H9 (cell line): Measurements from ENCODE around the gene MAP1S. TPM values are rescaled to one million over a fixed set of nuclear protein-coding genes. Genes with fewer than 3 reads are reported as not detected.
A peak's percentile ranks its signal among the peaks of the same experiment; 100 is the strongest.

Experiments used
- DNase-seq: peaks from one replicate; pipeline ENCODE4 v3.0.0-alpha.2; 2017
- H2AFZ ChIP-seq: one replicate; pipeline ENCODE4 v1.6.1; 2013; ENCODE audit warnings: mild to moderate bottlenecking, low read length, control low read depth, moderate library complexity
- H2AK5ac ChIP-seq: 2 replicates; pipeline ENCODE4 v1.6.1; 2013; ENCODE audit warnings: low read length, control low read depth, mixed read lengths; ENCODE audit not compliant: insufficient read length
- H2BK120ac ChIP-seq: one replicate; pipeline ENCODE4 v1.6.1; 2013; ENCODE audit warnings: low read depth, mild to moderate bottlenecking, low read length, control low read depth, inconsistent platforms; ENCODE audit not compliant: poor library complexity, severe bottlenecking
- H2BK12ac ChIP-seq: 2 replicates; pipeline ENCODE4 v1.6.1; 2013; ENCODE audit warnings: low read length, control low read depth, mixed read lengths, low read depth; ENCODE audit not compliant: insufficient read length
- H2BK15ac ChIP-seq: 2 replicates; pipeline ENCODE4 v1.6.1; 2013; ENCODE audit warnings: low read depth, low read length, control low read depth
- H2BK20ac ChIP-seq: one replicate; pipeline ENCODE4 v1.6.1; 2013; ENCODE audit warnings: low read depth, mild to moderate bottlenecking, low read length, control low read depth, inconsistent platforms; ENCODE audit not compliant: poor library complexity, severe bottlenecking
- H2BK5ac ChIP-seq: 2 replicates; pipeline ENCODE4 v1.6.1; 2013; ENCODE audit warnings: low read length, control low read depth, mixed read lengths; ENCODE audit not compliant: insufficient read length
- H3K14ac ChIP-seq: 2 replicates; pipeline ENCODE4 v1.6.1; 2013; ENCODE audit warnings: low read length, control low read depth; ENCODE audit not compliant: insufficient read depth
- H3K18ac ChIP-seq: 2 replicates; pipeline ENCODE4 v1.6.1; 2013; ENCODE audit warnings: low read depth, mild to moderate bottlenecking, mixed read lengths, low read length, control low read depth; ENCODE audit not compliant: insufficient read length
- H3K23ac ChIP-seq: 2 replicates; pipeline ENCODE4 v1.6.1; 2013; ENCODE audit warnings: low read length, control low read depth, mixed read lengths, low read depth; ENCODE audit not compliant: insufficient read length
- H3K23me2 ChIP-seq: 2 replicates; pipeline ENCODE4 v1.6.1; 2013; ENCODE audit warnings: low read depth, mild to moderate bottlenecking, mixed read lengths, low read length, control low read depth; ENCODE audit not compliant: insufficient read length, poor library complexity, severe bottlenecking
- H3K27ac ChIP-seq: 2 replicates; pipeline ENCODE4 v1.5.1; 2013; ENCODE audit warnings: low read length, control low read depth, mixed read lengths, low read depth; ENCODE audit not compliant: insufficient read length
- H3K27me3 ChIP-seq: 2 replicates; pipeline ENCODE4 v1.6.1; 2013; ENCODE audit warnings: low read length, control low read depth, inconsistent platforms; ENCODE audit not compliant: insufficient read depth
- H3K4ac ChIP-seq: 2 replicates; pipeline ENCODE4 v1.6.1; 2013; ENCODE audit warnings: low read depth, mild to moderate bottlenecking, control low read depth, inconsistent platforms, low read length, moderate library complexity
- H3K4me1 ChIP-seq: 2 replicates; pipeline ENCODE4 v1.6.1; 2013; ENCODE audit warnings: low read length, control low read depth, inconsistent platforms; ENCODE audit not compliant: insufficient read depth
- H3K4me2 ChIP-seq: 2 replicates; pipeline ENCODE4 v1.6.1; 2013; ENCODE audit warnings: low read length, control low read depth, mixed read lengths; ENCODE audit not compliant: insufficient read length, insufficient read depth
- H3K56ac ChIP-seq: 2 replicates; pipeline ENCODE4 v1.6.1; 2013; ENCODE audit warnings: low read depth, mild to moderate bottlenecking, mixed read lengths, low read length, control low read depth; ENCODE audit not compliant: insufficient read length
- H3K79me1 ChIP-seq: 2 replicates; pipeline ENCODE4 v1.6.1; 2013; ENCODE audit warnings: low read depth, mild to moderate bottlenecking, moderate library complexity, low read length, control low read depth, inconsistent platforms; ENCODE audit not compliant: insufficient read depth, poor library complexity, severe bottlenecking
- H3K79me2 ChIP-seq: 2 replicates; pipeline ENCODE4 v1.6.1; 2013; ENCODE audit warnings: low read length, control low read depth, inconsistent platforms; ENCODE audit not compliant: insufficient read depth
- H3K9ac ChIP-seq: 2 replicates; pipeline ENCODE4 v1.6.1; 2013; ENCODE audit warnings: low read length, control low read depth, mixed read lengths; ENCODE audit not compliant: insufficient read length; ENCODE audit errors: extremely low read depth
- H3K9me3 ChIP-seq: one replicate; pipeline ENCODE4 v1.6.1; 2013; ENCODE audit warnings: low read depth, low read length, inconsistent platforms; ENCODE audit not compliant: control insufficient read depth
- H3T11ph ChIP-seq: one replicate; pipeline ENCODE4 v1.6.1; 2013; ENCODE audit warnings: mild to moderate bottlenecking, low read length, control low read depth, inconsistent platforms
- H4K20me1 ChIP-seq: one replicate; pipeline ENCODE4 v1.6.1; 2013; ENCODE audit not compliant: control insufficient read depth, insufficient read length, insufficient read depth
- H4K5ac ChIP-seq: 2 replicates; pipeline ENCODE4 v1.6.1; 2013; ENCODE audit warnings: low read depth, mild to moderate bottlenecking, mixed read lengths, low read length, control low read depth; ENCODE audit not compliant: insufficient read length
- H4K8ac ChIP-seq: replicated peaks from 2 replicates; pipeline ENCODE4 v1.6.1; 2013; ENCODE audit warnings: low read length, control low read depth, mixed read lengths, low read depth; ENCODE audit not compliant: insufficient read length
- H4K91ac ChIP-seq: 2 replicates; pipeline ENCODE4 v1.6.1; 2013; ENCODE audit warnings: low read depth, mild to moderate bottlenecking, moderate library complexity, mixed read lengths, low read length, control low read depth; ENCODE audit not compliant: insufficient read length
- H3K27ac Mint-ChIP-seq, 3 experiments: 2 replicates in 2 of 3; 3 replicates in 1 of 3; pipeline ENCODE4 v1.8.0; 2020 to 2021; ENCODE audit warnings: mixed read lengths in 3 of 3, mild to moderate bottlenecking in 1 of 3, moderate library complexity in 1 of 3
- H3K27me3 Mint-ChIP-seq: 2 replicates; pipeline ENCODE4 v1.8.0; 2021; ENCODE audit warnings: low read depth, mild to moderate bottlenecking, moderate library complexity, mixed read lengths
- H3K36me3 Mint-ChIP-seq, 3 experiments: 2 replicates in 2 of 3; 3 replicates in 1 of 3; pipeline ENCODE4 v1.8.0; 2020 to 2021; ENCODE audit warnings: low read depth in 3 of 3, mixed read lengths in 3 of 3; ENCODE audit not compliant: insufficient read depth in 1 of 3
- H3K4me1 Mint-ChIP-seq, 2 experiments: 2 replicates each; pipeline ENCODE4 v1.8.0; 2020; ENCODE audit warnings: mixed read lengths in 2 of 2
- H3K4me3 Mint-ChIP-seq, 2 experiments: 2 replicates in 1 of 2; 3 replicates in 1 of 2; pipeline ENCODE4 v1.8.0; 2020 to 2021; ENCODE audit warnings: mild to moderate bottlenecking in 2 of 2, mixed read lengths in 2 of 2, moderate library complexity in 1 of 2
- H3K9me3 Mint-ChIP-seq, 2 experiments: 2 replicates in 1 of 2; 3 replicates in 1 of 2; pipeline ENCODE4 v1.8.0; 2020; ENCODE audit warnings: mild to moderate bottlenecking in 2 of 2, mixed read lengths in 2 of 2, moderate library complexity in 1 of 2
- WGBS: extraction: QIAGEN DNeasy Blood & Tissue Kit; methylation state at CpG from one replicate; pipeline ENCODE4 v1.1.7; 2013; ENCODE audit warnings: missing lambda C conversion rate, low lambda C conversion rate, mixed read lengths; ENCODE audit not compliant: insufficient read length; ENCODE audit errors: extremely low coverage; 5-methylcytosine and 5-hydroxymethylcytosine counted together
- total RNA-seq: library from RNA; stranded (reverse); gene quantifications from 2 replicates; pipeline ENCODE4 v1.2.1, GENCODE V29; 2021
- TF ChIP-seq, protein P1 (sequence below): fragments of 200-600 bp; sonication (generic); conservative IDR thresholded peaks from 3 replicates; pipeline ENCODE4 v1.8.0; 2021; ENCODE audit warnings: antibody characterized with exemption, mild to moderate bottlenecking

Gene MAP1S
- total RNA-seq, 1 experiment from 2014 or later = 160 TPM

DNA sequence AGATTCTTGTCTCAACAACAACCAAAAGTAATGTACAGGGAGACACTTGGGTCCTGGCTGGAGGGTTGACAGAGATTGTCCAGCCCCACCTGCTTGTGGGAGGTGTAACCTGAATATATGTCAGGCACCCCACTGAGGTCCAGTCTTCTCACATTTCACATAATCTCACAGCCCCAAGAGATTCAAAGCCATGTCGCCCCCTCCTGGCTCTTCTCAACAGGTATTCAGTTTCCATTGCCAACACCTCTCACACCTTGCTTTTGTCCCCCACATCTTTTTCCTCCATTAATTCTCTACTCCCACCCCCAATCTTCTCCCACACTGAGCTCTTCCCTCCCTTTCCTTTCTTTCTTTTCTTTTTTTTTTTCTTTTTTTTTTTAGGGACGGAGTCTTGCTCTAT lies 42.3 kb upstream of the MAP1S start:
- H3K9me3 ChIP-seq = no peaks in the 10 kb centered on the region
- H2BK12ac ChIP-seq = no peak overlapping the region
- no peak overlapping the region for H3K14ac ChIP-seq
- H2BK15ac ChIP-seq = no peak overlapping the region
- no CpG with 5 or more reads among the region's 2 CpGs for WGBS
- peaks cover 2% of the 10 kb centered on the region; the same call in 1 of the 2 replicates for H3K4me1 ChIP-seq
- peaks cover 4% of the 10 kb centered on the region for H3K79me1 ChIP-seq
- peaks cover 9% of the 10 kb centered on the region for H3K23me2 ChIP-seq
- no peak overlapping the region for H2BK120ac ChIP-seq
- H3K27me3 ChIP-seq = no peaks in the 10 kb centered on the region
- peaks cover 5 to 12% (median 12%) of the 10 kb centered on the region in 3 experiments for H3K36me3 Mint-ChIP-seq
- H3K79me2 ChIP-seq = no peaks in the 10 kb centered on the region; the same call in 1 of the 2 replicates
- no peak overlapping the region for H2AK5ac ChIP-seq
- DNase-seq = no peak
- no peak overlapping the region for H4K5ac ChIP-seq
- no peak overlapping the region for H3K27ac Mint-ChIP-seq
- H2BK20ac ChIP-seq = no peak overlapping the region
- no peak overlapping the region for H3K56ac ChIP-seq
- no peak overlapping the region for H3K18ac ChIP-seq
- H3K9me3 Mint-ChIP-seq = peaks cover 0 to 6% of the 10 kb centered on the region in 2 experiments; a peak in 1 of 5 replicates
- H4K20me1 ChIP-seq = no peaks in the 10 kb centered on the region
- TF ChIP-seq, protein P1, sequence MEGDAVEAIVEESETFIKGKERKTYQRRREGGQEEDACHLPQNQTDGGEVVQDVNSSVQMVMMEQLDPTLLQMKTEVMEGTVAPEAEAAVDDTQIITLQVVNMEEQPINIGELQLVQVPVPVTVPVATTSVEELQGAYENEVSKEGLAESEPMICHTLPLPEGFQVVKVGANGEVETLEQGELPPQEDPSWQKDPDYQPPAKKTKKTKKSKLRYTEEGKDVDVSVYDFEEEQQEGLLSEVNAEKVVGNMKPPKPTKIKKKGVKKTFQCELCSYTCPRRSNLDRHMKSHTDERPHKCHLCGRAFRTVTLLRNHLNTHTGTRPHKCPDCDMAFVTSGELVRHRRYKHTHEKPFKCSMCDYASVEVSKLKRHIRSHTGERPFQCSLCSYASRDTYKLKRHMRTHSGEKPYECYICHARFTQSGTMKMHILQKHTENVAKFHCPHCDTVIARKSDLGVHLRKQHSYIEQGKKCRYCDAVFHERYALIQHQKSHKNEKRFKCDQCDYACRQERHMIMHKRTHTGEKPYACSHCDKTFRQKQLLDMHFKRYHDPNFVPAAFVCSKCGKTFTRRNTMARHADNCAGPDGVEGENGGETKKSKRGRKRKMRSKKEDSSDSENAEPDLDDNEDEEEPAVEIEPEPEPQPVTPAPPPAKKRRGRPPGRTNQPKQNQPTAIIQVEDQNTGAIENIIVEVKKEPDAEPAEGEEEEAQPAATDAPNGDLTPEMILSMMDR = peak; percentile 60
- H3K4me2 ChIP-seq = no peak overlapping the region
- peaks cover 27 to 42% of the 10 kb centered on the region in 2 experiments for H3K4me1 Mint-ChIP-seq
- no peak overlapping the region for H3K9ac ChIP-seq
- no peak overlapping the region for H2AFZ ChIP-seq
- peak overlapping the region in 1 of 2 experiments; percentile 56; a peak in 1 of 5 replicates for H3K4me3 Mint-ChIP-seq
- no peak overlapping the region for H2BK5ac ChIP-seq
- no peak overlapping the region for H3T11ph ChIP-seq
- no peak overlapping the region for H3K23ac ChIP-seq
- H3K27ac ChIP-seq = no peak overlapping the region
- no peak overlapping the region for H3K4ac ChIP-seq
- no peak overlapping the region for H4K8ac ChIP-seq
- H3K27me3 Mint-ChIP-seq = peaks cover 3% of the 10 kb centered on the region; the same call in 1 of the 2 replicates
- no peak overlapping the region for H4K91ac ChIP-seq
